Vagina (tissue), 2 donors: ENCODE data around the gene IL1A. TPM values are rescaled to one million over a fixed set of nuclear protein-coding genes. Genes with fewer than 3 reads are reported as not detected.

ENCODE experiments used
- DNase-seq, 2 donors: peaks; one replicate each; pipeline ENCODE4 v3.0.0-alpha.2; 2017; ENCODE audit errors: extremely low spot score in 2 of 2
- H3K27ac ChIP-seq: fragments of 200-600 bp; sonication (generic); one replicate; pipeline ENCODE4 v1.5.1; 2019
- H3K27me3 ChIP-seq: fragments of 200-600 bp; sonication (generic); one replicate; pipeline ENCODE4 v1.5.1; 2019
- H3K36me3 ChIP-seq, 2 donors: fragments of 200-600 bp; sonication (generic); one replicate each; pipeline ENCODE4 v1.5.1; 2017 to 2019
- H3K4me1 ChIP-seq: fragments of 200-600 bp; sonication (generic); one replicate; pipeline ENCODE4 v1.5.1; 2019
- H3K4me3 ChIP-seq, 2 donors: fragments of 200-600 bp; sonication (generic); 1 replicate in 1 of 2; 2 replicates in 1 of 2; pipeline ENCODE4 v1.5.1; 2016 to 2019
- H3K9me3 ChIP-seq: fragments of 200-600 bp; sonication (generic); one replicate; pipeline ENCODE4 v1.5.1; 2019
- POLR2A ChIP-seq, 2 donors: fragments of 450-650 bp; IDR thresholded peaks; one replicate each; pipeline ENCODE4 v1.6.1; 2017; ENCODE audit warnings: antibody characterized with exemption in 2 of 2, mild to moderate bottlenecking in 2 of 2, moderate library complexity in 2 of 2
- POLR2AphosphoS5 ChIP-seq, 2 donors: sonication (generic); formaldehyde crosslinking; IDR thresholded peaks; one replicate each; pipeline ENCODE4 v1.9.0; 2017; ENCODE audit warnings: antibody characterized with exemption in 2 of 2, mild to moderate bottlenecking in 2 of 2, low read depth in 1 of 2; ENCODE audit not compliant: insufficient read depth in 1 of 2
- intact Hi-C: fragments of 100-400 bp; cut with DNase I; formaldehyde crosslinking; loops from one replicate; pipeline ENCODE4 v1.15.1; 2023
- total RNA-seq: library from RNA; depleted of rRNA; stranded (reverse); fragments of >200 nt; gene quantifications from one replicate; pipeline ENCODE4 v1.2.3, GENCODE V29; 2016
- TF ChIP-seq, protein P1 (sequence below), 3 experiments: fragments of 450-650 bp in 2 of 3; fragments of 200-600 bp in 1 of 3; sonication (generic) in 1 of 3; IDR thresholded peaks; one replicate each; pipeline ENCODE4 v1.5.1; 2017 to 2019; ENCODE audit warnings: antibody characterized with exemption in 3 of 3, mild to moderate bottlenecking in 2 of 3, moderate library complexity in 2 of 3

IL1A gene
- total RNA-seq, 1 donor from 2014 or later: 0.98 TPM

DNA sequence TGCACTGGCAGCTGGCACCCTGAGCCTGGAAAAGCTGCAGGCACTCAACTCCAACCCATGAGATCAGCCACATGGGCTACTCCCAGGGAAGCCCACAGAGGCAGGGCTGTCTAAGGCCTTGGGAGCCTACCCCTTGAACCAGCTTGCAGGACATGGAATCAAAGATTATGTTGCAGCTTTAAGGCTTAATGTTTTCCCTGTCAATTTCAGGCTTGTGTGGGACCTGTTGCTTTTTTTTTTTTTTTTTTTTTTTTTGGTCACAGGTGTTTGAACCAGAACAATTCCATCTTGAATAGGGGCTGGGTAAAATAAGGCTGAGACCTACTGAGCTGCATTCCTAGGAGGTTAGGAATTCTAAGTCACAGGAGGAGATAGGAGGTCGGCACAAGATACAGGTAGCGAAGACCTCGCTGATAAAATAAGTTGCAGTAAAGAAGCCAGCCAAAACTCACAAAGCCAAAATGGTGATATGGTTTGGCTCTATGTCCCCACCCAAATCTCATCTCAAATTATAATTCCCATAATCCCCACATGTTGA, 7.5 kb upstream of the IL1A start:
- Histone ChIP-seq H3K27me3 (no peaks in the 10 kb centered on the region), H3K9me3 (no peaks in the 10 kb centered on the region), H3K27ac (no peak overlapping the region), H3K36me3 (no peaks in the 10 kb centered on the region), H3K4me1 (peaks cover 13% of the 10 kb centered on the region), H3K4me3 (no peak overlapping the region)
- DNase-seq: no peak
- intact Hi-C loops: no loop called here
- TF ChIP-seq POLR2AphosphoS5 (IDR thresholded peaks at IDR 0.05; ENCODE audit: insufficient read depth in 1 of 2, low read depth in 1 of 2) (no peak), POLR2A (IDR thresholded peaks at IDR 0.05) (no peak)
- TF ChIP-seq, protein P1, sequence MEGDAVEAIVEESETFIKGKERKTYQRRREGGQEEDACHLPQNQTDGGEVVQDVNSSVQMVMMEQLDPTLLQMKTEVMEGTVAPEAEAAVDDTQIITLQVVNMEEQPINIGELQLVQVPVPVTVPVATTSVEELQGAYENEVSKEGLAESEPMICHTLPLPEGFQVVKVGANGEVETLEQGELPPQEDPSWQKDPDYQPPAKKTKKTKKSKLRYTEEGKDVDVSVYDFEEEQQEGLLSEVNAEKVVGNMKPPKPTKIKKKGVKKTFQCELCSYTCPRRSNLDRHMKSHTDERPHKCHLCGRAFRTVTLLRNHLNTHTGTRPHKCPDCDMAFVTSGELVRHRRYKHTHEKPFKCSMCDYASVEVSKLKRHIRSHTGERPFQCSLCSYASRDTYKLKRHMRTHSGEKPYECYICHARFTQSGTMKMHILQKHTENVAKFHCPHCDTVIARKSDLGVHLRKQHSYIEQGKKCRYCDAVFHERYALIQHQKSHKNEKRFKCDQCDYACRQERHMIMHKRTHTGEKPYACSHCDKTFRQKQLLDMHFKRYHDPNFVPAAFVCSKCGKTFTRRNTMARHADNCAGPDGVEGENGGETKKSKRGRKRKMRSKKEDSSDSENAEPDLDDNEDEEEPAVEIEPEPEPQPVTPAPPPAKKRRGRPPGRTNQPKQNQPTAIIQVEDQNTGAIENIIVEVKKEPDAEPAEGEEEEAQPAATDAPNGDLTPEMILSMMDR (IDR thresholded peaks at IDR 0.05): no peak

DNA sequence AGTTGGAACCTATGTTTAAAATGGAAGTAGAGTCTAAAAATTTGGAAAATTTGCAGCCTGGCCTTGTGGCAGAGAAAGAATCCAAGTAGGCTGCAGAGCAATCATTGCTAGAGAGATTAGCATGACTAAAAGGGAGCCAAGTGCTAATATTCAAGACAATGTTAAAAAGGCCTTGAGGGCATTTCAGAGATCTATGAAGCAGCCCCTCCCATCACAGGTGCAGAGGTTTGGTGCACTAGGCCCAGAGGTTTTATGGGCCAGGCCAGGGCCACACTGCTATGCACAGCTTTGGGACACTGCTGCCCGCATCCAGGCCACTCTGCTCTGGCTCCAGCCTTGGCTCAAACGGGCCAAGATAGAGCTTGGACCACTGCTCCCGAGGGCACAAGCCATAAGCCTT, 6.7 kb upstream of the IL1A start:
- H3K4me3 ChIP-seq: no peak overlapping the region
- intact Hi-C loops: no loop called here
- H3K27ac ChIP-seq: no peak overlapping the region
- TF ChIP-seq POLR2A (IDR thresholded peaks at IDR 0.05) (no peak), POLR2AphosphoS5 (IDR thresholded peaks at IDR 0.05; ENCODE audit: insufficient read depth in 1 of 2, low read depth in 1 of 2) (no peak)
- TF ChIP-seq, protein P1 (IDR thresholded peaks at IDR 0.05): no peak
- peaks cover 13% of the 10 kb centered on the region for H3K4me1 ChIP-seq
- DNase-seq: no peak
- no peaks in the 10 kb centered on the region for H3K27me3 ChIP-seq
- H3K36me3 ChIP-seq: no peaks in the 10 kb centered on the region
- no peaks in the 10 kb centered on the region for H3K9me3 ChIP-seq

DNA sequence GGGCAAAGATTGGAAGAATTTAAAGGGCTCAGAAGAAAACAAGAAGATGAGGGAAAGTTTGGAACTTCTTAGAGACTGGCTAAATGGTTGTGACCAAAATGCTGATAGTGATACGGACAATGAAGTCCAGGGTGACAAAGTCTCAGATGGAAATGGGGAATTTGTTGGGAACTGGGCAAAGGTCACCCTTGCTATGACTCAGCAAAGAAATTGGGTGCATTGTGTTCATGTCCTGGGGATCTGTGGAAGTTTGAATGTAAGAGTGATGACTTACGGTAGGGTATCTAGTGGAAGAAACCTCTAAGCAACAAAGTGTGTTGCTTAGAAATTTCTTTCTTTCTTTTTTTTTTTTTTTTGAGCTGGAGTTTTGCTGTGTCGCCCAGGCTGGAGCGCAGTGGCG, 6.0 kb upstream of the IL1A start:
- Histone ChIP-seq H3K27ac (no peak overlapping the region), H3K36me3 (no peaks in the 10 kb centered on the region), H3K4me3 (no peak overlapping the region), H3K27me3 (no peaks in the 10 kb centered on the region), H3K9me3 (no peaks in the 10 kb centered on the region), H3K4me1 (peaks cover 10% of the 10 kb centered on the region)
- TF ChIP-seq POLR2A (IDR thresholded peaks at IDR 0.05) (no peak), POLR2AphosphoS5 (IDR thresholded peaks at IDR 0.05; ENCODE audit: insufficient read depth in 1 of 2, low read depth in 1 of 2) (no peak)
- TF ChIP-seq, protein P1 (IDR thresholded peaks at IDR 0.05): no peak
- intact Hi-C loops: no loop called here
- DNase-seq: no peak

DNA sequence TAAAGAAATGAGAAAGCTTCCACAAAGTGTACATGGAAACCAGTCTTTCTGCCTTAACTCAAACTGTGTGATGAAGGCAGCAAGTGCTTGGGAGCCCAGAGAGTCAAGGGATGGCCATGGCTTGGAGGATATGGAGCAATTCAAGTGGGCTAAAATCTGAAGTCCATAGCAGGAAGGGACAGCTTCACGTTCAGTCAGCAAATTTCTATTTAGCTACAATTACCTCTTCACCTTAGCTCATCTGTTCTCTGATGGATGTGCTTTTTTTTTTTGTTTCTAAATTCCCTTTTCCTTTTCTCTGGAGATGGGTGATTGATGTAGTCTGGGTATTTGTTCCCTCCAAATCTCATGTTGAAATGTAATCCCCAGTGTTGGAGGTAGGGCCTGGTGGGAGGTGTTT, 4.9 kb upstream of the IL1A start:
- intact Hi-C loops: no loop called here
- DNase-seq: no peak
- Histone ChIP-seq H3K4me1 (no peaks in the 10 kb centered on the region), H3K36me3 (no peaks in the 10 kb centered on the region), H3K27me3 (no peaks in the 10 kb centered on the region), H3K9me3 (no peaks in the 10 kb centered on the region), H3K27ac (no peak overlapping the region), H3K4me3 (no peak overlapping the region)
- TF ChIP-seq, protein P1 (IDR thresholded peaks at IDR 0.05): no peak
- no peak for TF ChIP-seq POLR2AphosphoS5 (IDR thresholded peaks at IDR 0.05; ENCODE audit: insufficient read depth in 1 of 2, low read depth in 1 of 2)
- TF ChIP-seq POLR2A (IDR thresholded peaks at IDR 0.05): no peak

DNA sequence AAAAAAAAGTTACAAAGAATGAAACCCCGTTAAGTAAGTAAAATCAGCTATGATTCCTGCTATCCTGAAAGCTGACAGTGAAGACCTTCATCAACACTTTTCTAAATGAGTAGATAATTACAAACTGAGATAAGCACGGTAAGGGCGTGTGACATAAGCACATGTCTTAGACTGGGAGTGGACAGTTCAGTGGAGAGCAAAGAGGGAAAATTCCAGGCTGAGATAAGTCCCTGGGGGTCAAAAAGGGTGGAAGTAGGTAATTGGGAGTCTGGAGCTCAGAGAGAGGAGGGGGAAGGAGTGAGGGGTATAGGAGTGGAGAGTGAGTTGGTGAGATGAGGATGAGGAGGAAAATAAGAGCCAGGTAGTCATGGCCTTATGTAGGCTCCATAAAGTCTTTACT, 4.4 kb upstream of the IL1A start:
- Histone ChIP-seq H3K9me3 (no peaks in the 10 kb centered on the region), H3K4me1 (no peaks in the 10 kb centered on the region), H3K27me3 (no peaks in the 10 kb centered on the region), H3K4me3 (no peak overlapping the region), H3K36me3 (no peaks in the 10 kb centered on the region), H3K27ac (no peak overlapping the region)
- intact Hi-C loops: no loop called here
- DNase-seq: no peak
- TF ChIP-seq POLR2AphosphoS5 (IDR thresholded peaks at IDR 0.05; ENCODE audit: insufficient read depth in 1 of 2, low read depth in 1 of 2): no peak
- TF ChIP-seq POLR2A (IDR thresholded peaks at IDR 0.05): no peak
- TF ChIP-seq, protein P1 (IDR thresholded peaks at IDR 0.05): no peak
